Stimulated activated CD8-positive, alpha-beta memory T cell treated with anti-CD3 and anti-CD28 coated beads, Interleukin-7, amount 100 ng/mL, for 1 hour (primary cell): ENCODE measurements around the gene OSBPL7.
"Not testable (repeated sequence)": the region's sequence is repeated elsewhere in the genome, so short reads cannot be mapped to it uniquely, and the experiment has no call there.

Experiments
- DNase-seq, 2 donors: peaks; one replicate each; pipeline ENCODE4 v3.0.0-alpha.2; 2020; ENCODE audit warnings: low read depth in 2 of 2

Gene OSBPL7

GRCh38 chr17:47806026-47806912 is 15.3 kb downstream of the OSBPL7 start:
- DNase-seq: no peak

GRCh38 chr17:47804461-47804860 is 17.1 kb downstream of the OSBPL7 start:
- no peak for DNase-seq

GRCh38 chr17:47803751-47804150 is 17.8 kb downstream of the OSBPL7 start:
- DNase-seq: no peak

GRCh38 chr17:47803201-47803600 is 18.4 kb downstream of the OSBPL7 start:
- DNase-seq: no peak

GRCh38 chr17:47802341-47803022 is 19.1 kb downstream of the OSBPL7 start:
- peak in 1 of 2 donors; percentile 33 for DNase-seq

- no peak for DNase-seq
Measured at GRCh38 chr17:47801906-47802305, 19.7 kb downstream of the OSBPL7 start.

GRCh38 chr17:47801176-47801765 is 20.3 kb downstream of the OSBPL7 start:
- DNase-seq: no peak

- no peak for DNase-seq
Measured at GRCh38 chr17:47800686-47801085, 20.9 kb downstream of the OSBPL7 start.

GRCh38 chr17:47797797-47798196 is 23.8 kb downstream of the OSBPL7 start:
- no peak for DNase-seq

GRCh38 chr17:47792979-47793378 is 28.6 kb downstream of the OSBPL7 start:
- DNase-seq: no peak

GRCh38 chr17:47792457-47792856 is 29.1 kb downstream of the OSBPL7 start:
- DNase-seq: no peak

- DNase-seq: no peak
Measured at GRCh38 chr17:47791025-47791424, 30.6 kb downstream of the OSBPL7 start.

GRCh38 chr17:47789611-47790561 is 31.7 kb downstream of the OSBPL7 start:
- peak; percentile 13 to 20 for DNase-seq

GRCh38 chr17:47785538-47786123 is 36.0 kb downstream of the OSBPL7 start:
- DNase-seq: no peak

- no peak for DNase-seq
Measured at GRCh38 chr17:47781397-47781796, 40.2 kb downstream of the OSBPL7 start.

GRCh38 chr17:47778184-47778635 is 43.4 kb downstream of the OSBPL7 start:
- DNase-seq: no peak

- no peak for DNase-seq
Measured at GRCh38 chr17:47776330-47777197, 45.0 kb downstream of the OSBPL7 start.

GRCh38 chr17:47774987-47775580 is 46.5 kb downstream of the OSBPL7 start:
- DNase-seq: no peak

- no peak for DNase-seq
Measured at GRCh38 chr17:47774331-47774730, 47.3 kb downstream of the OSBPL7 start.

- DNase-seq: not testable (repeated sequence)
Measured at GRCh38 chr17:47773649-47774048, 47.9 kb downstream of the OSBPL7 start.
